Ascending aorta (tissue), 2 donors: ENCODE measurements around the gene SGSM1. TPM values are rescaled to one million over a fixed set of nuclear protein-coding genes. Genes with fewer than 3 reads are reported as not detected.

Source experiments
- DNase-seq, 2 donors: peaks; one replicate each; pipeline ENCODE4 v3.0.0-alpha.2; 2019; ENCODE audit warnings: low spot score in 2 of 2
- H3K27ac ChIP-seq, 2 donors: fragments of 200-600 bp; sonication (generic); one replicate each; pipeline ENCODE4 v1.5.1; 2016 to 2017; ENCODE audit warnings: mild to moderate bottlenecking in 1 of 2
- H3K27me3 ChIP-seq: fragments of 200-600 bp; sonication (generic); one replicate; pipeline ENCODE4 v1.5.1; 2017
- H3K36me3 ChIP-seq, 2 donors: fragments of 200-600 bp; sonication (generic); one replicate each; pipeline ENCODE4 v1.5.1; 2016
- H3K4me1 ChIP-seq, 2 donors: fragments of 200-600 bp; sonication (generic); one replicate each; pipeline ENCODE4 v1.5.1; 2016 to 2017; ENCODE audit warnings: mild to moderate bottlenecking in 1 of 2
- H3K4me3 ChIP-seq, 2 donors: fragments of 200-600 bp; sonication (generic); one replicate each; pipeline ENCODE4 v1.5.1; 2016 to 2017; ENCODE audit warnings: mild to moderate bottlenecking in 1 of 2
- H3K9me3 ChIP-seq, 2 donors: fragments of 200-600 bp; sonication (generic); one replicate each; pipeline ENCODE4 v1.5.1; 2016
- intact Hi-C: fragments of 100-400 bp; cut with DNase I; formaldehyde crosslinking; loops from one replicate; pipeline ENCODE4 v1.15.1; 2023
- total RNA-seq: library from RNA; depleted of rRNA; stranded (reverse); fragments of >200 nt; gene quantifications from one replicate; pipeline ENCODE4 v1.1.0, GENCODE V29; 2016
- TF ChIP-seq, protein P1 (sequence below), 3 experiments: fragments of 200-600 bp in 2 of 3; fragments of 450-650 bp in 1 of 3; sonication (generic) in 2 of 3; IDR thresholded peaks; one replicate each; pipeline ENCODE4 v1.5.1; 2016 to 2019; ENCODE audit warnings: antibody characterized with exemption in 3 of 3, mild to moderate bottlenecking in 1 of 3, moderate library complexity in 1 of 3

SGSM1 gene, protein sequence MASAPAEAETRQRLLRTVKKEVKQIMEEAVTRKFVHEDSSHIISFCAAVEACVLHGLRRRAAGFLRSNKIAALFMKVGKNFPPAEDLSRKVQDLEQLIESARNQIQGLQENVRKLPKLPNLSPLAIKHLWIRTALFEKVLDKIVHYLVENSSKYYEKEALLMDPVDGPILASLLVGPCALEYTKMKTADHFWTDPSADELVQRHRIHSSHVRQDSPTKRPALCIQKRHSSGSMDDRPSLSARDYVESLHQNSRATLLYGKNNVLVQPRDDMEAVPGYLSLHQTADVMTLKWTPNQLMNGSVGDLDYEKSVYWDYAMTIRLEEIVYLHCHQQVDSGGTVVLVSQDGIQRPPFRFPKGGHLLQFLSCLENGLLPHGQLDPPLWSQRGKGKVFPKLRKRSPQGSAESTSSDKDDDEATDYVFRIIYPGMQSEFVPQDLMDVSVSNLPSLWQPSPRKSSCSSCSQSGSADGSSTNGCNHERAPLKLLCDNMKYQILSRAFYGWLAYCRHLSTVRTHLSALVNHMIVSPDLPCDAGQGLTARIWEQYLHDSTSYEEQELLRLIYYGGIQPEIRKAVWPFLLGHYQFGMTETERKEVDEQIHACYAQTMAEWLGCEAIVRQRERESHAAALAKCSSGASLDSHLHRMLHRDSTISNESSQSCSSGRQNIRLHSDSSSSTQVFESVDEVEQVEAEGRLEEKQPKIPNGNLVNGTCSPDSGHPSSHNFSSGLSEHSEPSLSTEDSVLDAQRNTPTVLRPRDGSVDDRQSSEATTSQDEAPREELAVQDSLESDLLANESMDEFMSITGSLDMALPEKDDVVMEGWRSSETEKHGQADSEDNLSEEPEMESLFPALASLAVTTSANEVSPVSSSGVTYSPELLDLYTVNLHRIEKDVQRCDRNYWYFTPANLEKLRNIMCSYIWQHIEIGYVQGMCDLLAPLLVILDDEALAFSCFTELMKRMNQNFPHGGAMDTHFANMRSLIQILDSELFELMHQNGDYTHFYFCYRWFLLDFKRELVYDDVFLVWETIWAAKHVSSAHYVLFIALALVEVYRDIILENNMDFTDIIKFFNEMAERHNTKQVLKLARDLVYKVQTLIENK
- total RNA-seq = 4.2 TPM

DNA sequence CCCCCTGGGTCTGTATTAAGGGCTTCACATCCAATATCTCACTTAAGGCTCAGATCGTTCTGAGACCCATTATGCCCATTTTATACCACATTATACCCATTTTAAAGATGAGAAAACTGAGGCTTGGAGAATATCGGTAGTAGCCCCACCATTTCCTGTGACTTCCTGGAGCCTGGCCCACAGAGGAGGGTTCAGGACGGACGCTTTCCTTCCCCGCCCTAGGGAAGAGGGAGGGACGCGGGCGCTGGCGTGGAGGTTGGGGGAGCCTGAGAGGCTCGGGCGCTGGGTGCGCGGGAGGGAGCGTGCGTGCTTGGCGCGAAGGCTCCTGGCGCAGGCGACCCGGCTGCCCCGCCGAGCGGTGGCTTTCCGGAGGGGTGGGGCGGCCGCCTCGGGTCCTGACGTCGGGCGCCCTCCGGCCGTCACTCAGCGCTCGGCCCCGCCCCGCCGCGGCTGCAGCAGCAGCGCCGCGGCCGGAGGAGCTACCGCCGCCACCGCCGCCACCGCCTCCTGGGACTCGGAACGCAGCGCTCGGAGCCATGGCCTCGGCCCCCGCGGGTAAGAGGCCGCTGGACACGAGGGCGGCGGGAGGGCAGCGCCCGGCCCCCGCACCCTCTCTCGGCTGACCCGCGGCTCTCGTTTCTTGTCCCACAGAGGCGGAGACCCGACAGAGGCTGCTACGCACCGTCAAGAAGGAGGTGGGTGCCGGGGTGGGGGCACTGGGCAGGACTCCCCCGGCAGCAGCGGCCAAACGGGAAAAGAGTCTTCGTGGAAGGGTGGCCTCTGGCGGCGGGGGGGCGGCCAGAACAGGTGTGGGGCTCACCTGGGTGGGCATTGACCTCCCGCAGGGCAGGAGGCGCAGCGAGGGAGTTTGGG lies at the start of gene SGSM1:
Gene SGSM1 (plus strand): TSS at position 422 of the 873 bp plus-strand sequence. CDS start 115 bp downstream, at position 537.
- intact Hi-C loops = loop anchor here (2.0 kb wide), 1 partner anchor 31 kb away; no protein-coding TSS in a partner anchor
- H3K27me3 ChIP-seq = no peaks in the 10 kb centered on the region
- TF ChIP-seq, protein P1, sequence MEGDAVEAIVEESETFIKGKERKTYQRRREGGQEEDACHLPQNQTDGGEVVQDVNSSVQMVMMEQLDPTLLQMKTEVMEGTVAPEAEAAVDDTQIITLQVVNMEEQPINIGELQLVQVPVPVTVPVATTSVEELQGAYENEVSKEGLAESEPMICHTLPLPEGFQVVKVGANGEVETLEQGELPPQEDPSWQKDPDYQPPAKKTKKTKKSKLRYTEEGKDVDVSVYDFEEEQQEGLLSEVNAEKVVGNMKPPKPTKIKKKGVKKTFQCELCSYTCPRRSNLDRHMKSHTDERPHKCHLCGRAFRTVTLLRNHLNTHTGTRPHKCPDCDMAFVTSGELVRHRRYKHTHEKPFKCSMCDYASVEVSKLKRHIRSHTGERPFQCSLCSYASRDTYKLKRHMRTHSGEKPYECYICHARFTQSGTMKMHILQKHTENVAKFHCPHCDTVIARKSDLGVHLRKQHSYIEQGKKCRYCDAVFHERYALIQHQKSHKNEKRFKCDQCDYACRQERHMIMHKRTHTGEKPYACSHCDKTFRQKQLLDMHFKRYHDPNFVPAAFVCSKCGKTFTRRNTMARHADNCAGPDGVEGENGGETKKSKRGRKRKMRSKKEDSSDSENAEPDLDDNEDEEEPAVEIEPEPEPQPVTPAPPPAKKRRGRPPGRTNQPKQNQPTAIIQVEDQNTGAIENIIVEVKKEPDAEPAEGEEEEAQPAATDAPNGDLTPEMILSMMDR (IDR thresholded peaks at IDR 0.05) = no peak
- H3K4me3 ChIP-seq = peak within 1 kb of the TSS; percentile 71 to 74
- H3K27ac ChIP-seq = peak within 1 kb of the TSS; percentile 92 to 93
- peaks cover 11 to 30% of the 10 kb centered on the region in 2 donors for H3K4me1 ChIP-seq
- H3K36me3 ChIP-seq = no peaks in the 10 kb centered on the region
- no peaks in the 10 kb centered on the region for H3K9me3 ChIP-seq
- peak; percentile 21 to 91 for DNase-seq

DNA sequence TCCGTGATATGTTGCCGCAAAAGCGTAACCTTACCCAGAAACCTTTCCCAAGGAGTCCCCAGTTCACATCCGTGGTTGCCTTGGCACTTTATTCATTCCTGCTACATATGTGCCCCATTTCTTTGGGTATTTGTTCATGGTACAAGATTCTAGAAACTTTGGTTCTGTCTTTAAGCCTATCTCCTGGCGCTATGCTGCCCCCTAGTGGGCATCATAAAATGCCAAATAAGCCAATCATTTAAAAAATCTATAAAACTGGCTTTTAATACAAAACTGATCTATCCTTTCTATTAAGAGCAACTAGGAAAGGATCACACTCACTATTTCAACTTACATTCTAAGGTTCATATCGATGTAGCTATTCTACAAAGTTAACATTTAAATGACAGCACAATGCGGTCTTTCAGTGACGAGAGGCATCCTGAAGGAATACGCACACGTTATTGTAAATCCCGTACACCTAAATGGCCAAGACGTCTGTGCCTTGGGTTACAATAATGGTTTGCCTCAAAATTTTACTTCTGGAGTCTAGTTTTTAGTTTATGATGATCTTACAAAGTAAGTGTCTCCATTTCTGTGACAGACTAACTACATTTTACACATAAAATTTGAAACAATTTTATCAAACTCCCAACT lies 47.7 kb upstream of the SGSM1 start:
- H3K9me3 ChIP-seq = no peaks in the 10 kb centered on the region
- no peaks in the 10 kb centered on the region for H3K4me1 ChIP-seq
- no peaks in the 10 kb centered on the region for H3K36me3 ChIP-seq
- intact Hi-C loops = loop anchor here (10.0 kb wide), 2 partner anchors 113 to 333 kb away; partner anchors contain the start of gene ADORA2A
- H3K4me3 ChIP-seq = no peak overlapping the region
- H3K27me3 ChIP-seq = no peaks in the 10 kb centered on the region
- TF ChIP-seq, protein P1 (IDR thresholded peaks at IDR 0.05) = peak; percentile 66 to 82 (median 82)
- no peak overlapping the region for H3K27ac ChIP-seq
- peak in 1 of 2 donors; percentile 66 for DNase-seq

DNA sequence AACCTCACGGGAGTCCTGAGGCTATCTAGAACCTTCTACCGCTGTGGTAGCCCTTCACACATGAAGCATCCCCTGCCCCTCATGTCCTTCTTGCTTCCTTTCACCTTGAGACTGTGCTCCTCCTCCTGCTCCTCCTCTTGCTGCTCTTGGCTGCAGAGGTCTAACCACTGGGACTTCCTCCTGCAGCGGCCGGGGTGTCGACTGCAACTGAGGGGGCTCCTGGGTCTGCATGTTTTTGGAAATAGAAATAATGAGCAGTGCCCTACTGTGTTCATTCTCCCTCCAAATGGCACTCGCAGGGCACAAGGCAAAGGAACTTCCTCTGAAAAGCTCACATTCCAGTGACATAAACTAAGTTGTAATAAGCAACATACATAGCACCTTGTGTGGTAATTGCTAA lies 46.2 kb upstream of the SGSM1 start:
- no peaks in the 10 kb centered on the region for H3K9me3 ChIP-seq
- H3K4me1 ChIP-seq = no peaks in the 10 kb centered on the region
- TF ChIP-seq, protein P1 (IDR thresholded peaks at IDR 0.05) = no peak
- H3K4me3 ChIP-seq = no peak overlapping the region
- no peaks in the 10 kb centered on the region for H3K27me3 ChIP-seq
- no peaks in the 10 kb centered on the region for H3K36me3 ChIP-seq
- H3K27ac ChIP-seq = no peak overlapping the region
- intact Hi-C loops = loop anchor here (10.0 kb wide), 2 partner anchors 115 to 335 kb away; partner anchors contain the start of gene ADORA2A
- no peak for DNase-seq

DNA sequence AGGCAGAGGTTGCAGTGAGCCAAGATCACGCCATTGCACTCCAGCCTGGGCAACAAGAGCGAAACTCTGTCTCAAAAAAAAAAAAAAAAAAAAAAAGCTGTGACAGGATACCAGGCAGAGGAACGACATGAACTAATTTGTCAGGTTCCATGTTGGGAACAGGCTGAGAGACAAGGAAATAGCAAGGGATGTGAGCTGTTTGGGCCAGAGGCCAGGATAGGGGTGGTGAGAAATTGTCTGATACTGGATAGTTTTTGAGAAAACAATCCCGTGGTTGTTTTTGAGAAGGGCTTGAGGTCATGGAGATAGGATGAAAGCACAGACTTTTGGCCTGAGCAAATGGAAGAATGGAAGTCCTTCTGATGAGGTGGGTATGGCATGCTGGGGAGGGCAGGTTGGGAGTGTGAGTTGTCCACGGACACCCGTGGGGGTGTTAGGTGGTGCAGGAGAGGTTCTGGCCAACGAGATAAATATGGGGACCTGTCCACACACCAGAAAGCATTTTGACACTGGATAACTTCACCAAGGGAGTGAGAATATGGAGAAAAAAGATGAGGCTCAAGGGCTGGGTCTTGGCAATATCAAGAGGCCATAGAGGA lies 45.2 kb upstream of the SGSM1 start:
- Histone ChIP-seq H3K36me3 (no peaks in the 10 kb centered on the region), H3K9me3 (no peaks in the 10 kb centered on the region), H3K27ac (no peak overlapping the region), H3K4me1 (no peaks in the 10 kb centered on the region), H3K27me3 (no peaks in the 10 kb centered on the region), H3K4me3 (no peak overlapping the region)
- DNase-seq = no peak
- intact Hi-C loops = no loop called here
- TF ChIP-seq, protein P1 (IDR thresholded peaks at IDR 0.05) = no peak
